HG02973 (cell line): ENCODE data around the gene GALNT5.
"Not testable (repeated sequence)": the region's sequence is repeated elsewhere in the genome, so short reads cannot be mapped to it uniquely, and the experiment has no call there.

Experiments used
- ATAC-seq: cut with Tn5 transposase; IDR thresholded peaks from one replicate; pipeline ENCODE4 v1.9.1; 2021; ENCODE audit warnings: moderate library complexity; ENCODE audit not compliant: unreplicated experiment

Gene GALNT5

GRCh38 chr2:157324331-157324843 lies 66.9 kb downstream of the GALNT5 start:
- ATAC-seq, result no peak

- ATAC-seq, result no peak
These were observed 68.3 kb downstream of the GALNT5 start, which contains the start of gene ERMN for GRCh38 chr2:157325786-157326185. ERMN (minus strand) TSS chr2:157325824; CDS start chr2:157325642, 182 bp downstream.

- ATAC-seq, result no peak
These were observed 69.2 kb downstream of the GALNT5 start for GRCh38 chr2:157326698-157327097.

- peak; percentile 25 for ATAC-seq
These were observed 69.7 kb downstream of the GALNT5 start for GRCh38 chr2:157327200-157327599.

GRCh38 chr2:157327621-157328500 lies 70.4 kb downstream of the GALNT5 start:
- peak; percentile 100 for ATAC-seq

- ATAC-seq, result no peak
These were observed 72.0 kb downstream of the GALNT5 start for GRCh38 chr2:157329524-157329923.

- no peak for ATAC-seq
These were observed 76.0 kb downstream of the GALNT5 start for GRCh38 chr2:157333304-157334047.

- no peak for ATAC-seq
These were observed 76.8 kb downstream of the GALNT5 start for GRCh38 chr2:157334335-157334734.

- ATAC-seq, result no peak
These were observed 77.3 kb downstream of the GALNT5 start for GRCh38 chr2:157334797-157335196.

GRCh38 chr2:157336137-157337010 lies 78.9 kb downstream of the GALNT5 start:
- ATAC-seq, result no peak

GRCh38 chr2:157337978-157338377 lies 80.5 kb downstream of the GALNT5 start:
- no peak for ATAC-seq

GRCh38 chr2:157339965-157340655 lies 82.6 kb downstream of the GALNT5 start:
- no peak for ATAC-seq

- ATAC-seq, result not testable (repeated sequence)
These were observed 83.9 kb downstream of the GALNT5 start for GRCh38 chr2:157341381-157341780.

- no peak for ATAC-seq
These were observed 88.3 kb downstream of the GALNT5 start for GRCh38 chr2:157345647-157346389.

- no peak for ATAC-seq
These were observed 90.9 kb downstream of the GALNT5 start for GRCh38 chr2:157348291-157348921.

- ATAC-seq, result no peak
These were observed 92.5 kb downstream of the GALNT5 start for GRCh38 chr2:157349949-157350515.

GRCh38 chr2:157355618-157356017 lies 98.1 kb downstream of the GALNT5 start:
- ATAC-seq, result no peak

GRCh38 chr2:157359628-157360027 lies 102.1 kb downstream of the GALNT5 start:
- no peak for ATAC-seq

- no peak for ATAC-seq
These were observed 104.0 kb downstream of the GALNT5 start for GRCh38 chr2:157361526-157361925.
